Thyroid gland (tissue), 4 donors: Measurements from ENCODE around the gene IPO8.

Experiments
- CTCF ChIP-seq, 6 experiments: fragments of 200-600 bp in 3 of 6; fragments of 450-650 bp in 3 of 6; sonication (generic) in 3 of 6; IDR thresholded peaks; one replicate each; pipeline ENCODE4 v1.5.1; 2016 to 2019; ENCODE audit warnings: antibody characterized with exemption in 6 of 6, mild to moderate bottlenecking in 2 of 6, inconsistent platforms in 1 of 6, moderate library complexity in 1 of 6
- POLR2A ChIP-seq, 2 donors: fragments of 450-650 bp; IDR thresholded peaks; one replicate each; pipeline ENCODE4 v1.6.1; 2017; ENCODE audit warnings: antibody characterized with exemption in 2 of 2, mild to moderate bottlenecking in 2 of 2, moderate library complexity in 1 of 2

DNA sequence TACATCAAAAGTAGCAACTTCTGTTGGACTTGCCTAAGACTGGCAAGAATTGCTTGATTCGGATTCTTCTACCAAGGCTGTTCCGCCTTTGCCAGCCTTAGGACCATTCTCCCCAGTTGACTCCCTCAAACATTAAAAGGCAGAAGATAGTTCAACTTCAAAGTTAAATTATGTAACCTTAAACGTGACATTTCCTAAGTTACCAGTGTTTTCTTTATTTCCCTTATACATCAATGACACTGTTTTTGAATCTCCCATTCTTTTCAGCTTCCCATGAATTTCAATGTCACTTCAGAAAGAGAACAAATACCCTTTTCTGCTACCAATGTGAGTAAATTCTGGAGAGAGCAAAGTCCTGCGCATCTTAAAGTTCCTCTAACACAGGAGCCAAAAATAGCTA is 33.9 kb upstream of the IPO8 start:
- TF ChIP-seq CTCF (IDR thresholded peaks at IDR 0.05) (no peak), POLR2A (IDR thresholded peaks at IDR 0.05) (no peak)
